ENCODE data around the gene TXLNB.
"Not testable (repeated sequence)": the region's sequence is repeated elsewhere in the genome, so short reads cannot be mapped to it uniquely, and the experiment has no call there.

The TXLNB gene

DNA sequence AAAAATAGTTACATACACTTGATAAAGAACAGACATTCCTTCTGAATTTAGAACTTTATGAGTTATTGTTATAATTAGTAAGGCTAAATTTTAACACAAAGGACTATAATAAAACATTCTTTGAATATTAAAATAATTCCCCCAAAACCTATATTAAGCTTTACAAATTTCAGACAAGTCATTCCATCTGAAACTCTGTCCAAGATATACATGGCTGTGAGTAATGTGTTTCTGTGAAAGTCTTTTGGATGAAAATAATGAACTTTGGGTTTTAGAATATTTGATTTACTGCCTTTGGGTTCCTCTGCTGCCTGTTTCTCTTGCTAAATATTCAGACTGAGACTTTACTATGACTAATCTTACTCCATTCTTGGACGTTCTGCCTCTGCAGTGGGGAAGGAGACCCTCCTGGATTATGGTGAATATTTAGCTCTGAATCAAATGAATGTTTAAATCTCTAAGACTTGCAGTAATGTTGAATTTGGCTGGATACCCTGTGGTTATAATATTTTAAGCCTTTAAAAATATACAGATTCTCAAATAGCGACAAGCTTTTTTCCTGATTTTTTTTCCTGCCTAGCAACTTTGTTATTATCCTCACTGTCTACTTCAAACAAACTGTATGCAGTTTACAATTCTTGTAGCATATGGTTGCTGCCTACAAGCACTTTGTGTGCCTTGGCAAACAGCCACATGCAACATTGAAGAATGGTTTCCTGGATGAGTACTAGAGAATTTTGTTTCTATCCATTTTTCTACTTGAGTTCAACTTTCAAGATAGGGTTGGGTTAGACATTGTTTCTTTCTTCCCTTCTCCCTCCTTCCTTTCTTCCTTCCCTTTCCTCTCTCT lies 51.4 kb downstream of the TXLNB start:
- no peak for DNase-seq (ENCODE audit: low read depth in 2 of 2, low spot score in 1 of 2)

DNA sequence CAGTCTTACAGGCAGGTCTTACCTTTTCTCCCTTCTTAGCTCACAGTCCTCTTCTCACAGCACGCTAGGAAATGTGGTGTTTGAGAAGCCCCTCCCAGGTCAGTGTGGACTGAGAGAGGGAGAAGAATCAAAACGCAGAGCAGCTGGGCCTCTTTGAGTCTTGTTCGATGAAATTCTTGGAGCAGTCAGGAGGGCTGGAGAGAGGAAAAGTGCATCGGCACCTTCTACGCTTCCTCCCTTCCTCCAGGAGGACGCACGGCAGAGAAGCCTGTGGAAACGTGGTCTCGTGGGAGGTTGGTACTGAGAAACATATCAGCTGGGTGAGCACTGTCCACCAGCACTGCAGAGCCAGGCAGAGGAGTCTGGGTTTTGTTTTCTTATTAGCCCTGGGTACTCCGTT lies 52.7 kb downstream of the TXLNB start:
- DNase-seq (ENCODE audit: low read depth in 2 of 2, low spot score in 1 of 2): no peak

DNA sequence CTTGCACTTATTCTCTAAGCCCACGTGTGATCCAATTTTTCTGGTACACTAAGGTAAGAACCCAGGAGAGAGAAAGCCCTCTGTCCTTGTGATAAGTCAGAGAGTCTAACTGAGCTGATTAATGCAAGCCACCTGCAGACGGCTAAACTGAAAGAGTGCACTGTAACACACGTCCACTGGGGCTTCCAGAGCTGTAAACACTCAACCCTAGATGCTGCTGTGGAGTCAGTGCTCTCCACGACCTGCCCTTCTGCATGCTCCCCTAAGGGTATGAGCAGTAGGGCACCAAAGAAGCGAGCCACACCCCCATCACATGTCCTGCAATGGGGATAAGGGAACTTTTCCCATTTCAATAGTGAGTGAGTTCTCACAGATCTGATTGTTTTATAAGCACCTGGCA lies 55.7 kb downstream of the TXLNB start:
- no peak for DNase-seq (ENCODE audit: low read depth in 2 of 2, low spot score in 1 of 2)

DNA sequence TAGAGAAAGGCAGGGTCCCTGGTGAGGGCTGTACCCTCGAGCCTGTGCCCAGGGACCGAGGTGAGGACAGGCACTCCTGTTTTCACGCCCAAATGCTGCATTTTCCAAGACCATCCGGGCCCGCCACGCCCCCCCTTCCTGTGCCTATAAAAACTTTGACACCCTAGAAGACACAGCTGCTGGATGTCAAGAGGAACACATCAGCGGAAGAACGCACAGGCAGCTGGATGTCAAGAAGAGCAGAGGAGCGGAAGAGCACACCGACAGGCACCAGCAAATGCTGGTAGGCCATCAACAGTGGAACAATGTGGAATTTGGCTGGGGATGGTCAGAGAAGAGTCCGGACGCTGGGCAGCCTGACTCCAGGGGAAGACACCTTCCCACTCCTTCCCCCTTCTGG lies 56.1 kb downstream of the TXLNB start:
- DNase-seq (ENCODE audit: low read depth in 2 of 2, low spot score in 1 of 2): no peak

DNA sequence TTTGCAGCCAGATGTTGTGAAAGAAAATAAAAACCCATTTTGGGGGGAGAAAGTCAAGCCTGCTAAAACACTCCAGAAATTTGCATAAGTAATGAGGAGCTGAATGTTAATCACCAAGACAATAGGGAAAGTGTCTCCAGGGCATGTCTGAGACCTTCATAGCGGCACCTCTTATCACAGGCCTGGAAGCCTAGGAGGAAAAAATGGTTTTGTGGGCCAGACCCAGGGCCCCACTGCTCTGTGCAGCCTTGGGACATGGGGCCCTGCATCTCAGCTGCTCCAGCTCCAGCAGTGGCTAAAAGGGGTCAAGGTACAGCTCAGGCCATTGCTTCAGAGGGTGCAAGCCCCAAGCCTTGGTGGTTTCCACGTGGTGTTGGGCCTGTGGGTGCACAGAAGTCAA lies 57.6 kb downstream of the TXLNB start:
- not testable (repeated sequence) for DNase-seq (ENCODE audit: low read depth in 2 of 2, low spot score in 1 of 2)

DNA sequence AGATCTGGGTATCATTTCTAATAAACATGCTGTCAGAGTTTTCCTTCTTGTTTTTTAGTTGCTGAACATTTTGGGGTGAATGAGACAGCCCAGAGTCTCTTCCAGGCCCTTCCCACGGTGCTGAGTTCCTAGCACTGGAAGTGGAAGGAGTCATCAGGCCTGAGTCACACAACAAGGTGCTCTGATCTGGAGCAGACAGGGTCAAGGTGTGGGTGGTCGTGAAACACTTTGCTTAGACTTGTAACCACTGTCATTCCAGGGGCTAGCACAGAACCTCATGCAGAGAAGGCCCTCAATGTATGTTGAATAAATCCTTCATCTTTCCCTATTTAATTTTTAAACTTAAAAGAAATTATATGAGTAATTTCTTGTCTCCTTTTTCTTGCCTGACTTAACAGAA lies 60.6 kb downstream of the TXLNB start:
- no peak for DNase-seq (ENCODE audit: low read depth in 2 of 2, low spot score in 1 of 2)

DNA sequence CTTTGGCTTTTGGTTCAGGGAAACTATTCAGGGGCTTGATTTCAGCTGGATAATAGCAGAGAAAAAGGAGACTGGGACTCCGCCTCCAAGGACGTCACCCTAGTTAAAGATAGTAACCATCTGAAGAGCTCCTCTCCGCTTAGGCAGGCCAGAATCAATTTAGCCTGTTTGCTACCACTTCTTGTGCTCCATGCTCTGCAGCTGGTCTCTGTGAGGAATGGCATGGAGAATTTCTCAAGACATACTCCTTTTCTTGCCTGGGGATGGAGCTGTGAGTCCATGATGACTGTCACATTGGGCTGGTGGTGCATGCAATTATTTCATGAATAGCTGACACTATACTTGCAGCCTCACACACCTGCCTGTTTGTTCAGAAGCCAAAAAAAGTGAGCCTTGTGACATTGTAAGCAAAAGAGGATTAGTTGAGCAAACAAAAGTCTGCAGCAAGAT lies 61.4 kb downstream of the TXLNB start:
- no peak for DNase-seq (ENCODE audit: low read depth in 2 of 2, low spot score in 1 of 2)

DNA sequence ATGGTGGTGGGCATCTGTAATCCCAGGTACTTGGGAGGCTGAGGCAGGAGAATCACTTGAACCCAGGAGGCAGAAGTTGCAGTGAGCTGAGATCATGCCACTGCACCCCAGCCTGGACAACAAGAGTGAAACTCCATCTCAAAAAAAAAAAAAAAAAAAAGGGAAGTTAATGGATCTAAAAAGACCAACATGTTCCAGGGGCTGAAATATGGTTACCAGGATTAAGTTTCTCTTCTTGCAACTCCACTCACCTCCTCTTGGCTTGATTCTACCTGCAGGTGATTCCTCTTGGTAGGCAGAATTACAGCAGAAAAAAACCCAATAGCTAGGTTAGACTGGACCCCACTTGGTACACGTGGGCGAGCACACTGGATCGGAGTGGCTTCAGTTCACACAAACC lies 63.4 kb downstream of the TXLNB start:
- not testable (repeated sequence) for DNase-seq (ENCODE audit: low read depth in 2 of 2, low spot score in 1 of 2)

DNA sequence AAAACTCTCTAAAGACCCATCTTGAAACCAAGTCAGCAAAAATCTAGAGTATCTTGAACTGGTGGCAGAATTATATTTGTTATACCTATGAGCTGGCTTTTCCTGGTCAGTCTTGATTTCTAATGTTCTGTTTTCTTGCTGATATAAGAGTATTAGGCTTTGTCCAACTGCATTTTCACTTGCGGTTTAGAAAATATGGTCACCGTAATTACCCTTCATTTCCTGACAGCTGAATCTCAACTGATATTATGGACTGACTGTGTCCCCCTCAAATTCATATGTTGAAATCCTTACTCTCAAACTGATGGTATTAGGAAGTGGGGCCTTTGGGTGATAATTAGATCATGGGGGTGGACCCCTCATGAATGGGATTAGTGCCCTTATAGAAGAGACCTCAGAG lies 72.1 kb downstream of the TXLNB start:
- DNase-seq (ENCODE audit: low read depth in 2 of 2, low spot score in 1 of 2): no peak

DNA sequence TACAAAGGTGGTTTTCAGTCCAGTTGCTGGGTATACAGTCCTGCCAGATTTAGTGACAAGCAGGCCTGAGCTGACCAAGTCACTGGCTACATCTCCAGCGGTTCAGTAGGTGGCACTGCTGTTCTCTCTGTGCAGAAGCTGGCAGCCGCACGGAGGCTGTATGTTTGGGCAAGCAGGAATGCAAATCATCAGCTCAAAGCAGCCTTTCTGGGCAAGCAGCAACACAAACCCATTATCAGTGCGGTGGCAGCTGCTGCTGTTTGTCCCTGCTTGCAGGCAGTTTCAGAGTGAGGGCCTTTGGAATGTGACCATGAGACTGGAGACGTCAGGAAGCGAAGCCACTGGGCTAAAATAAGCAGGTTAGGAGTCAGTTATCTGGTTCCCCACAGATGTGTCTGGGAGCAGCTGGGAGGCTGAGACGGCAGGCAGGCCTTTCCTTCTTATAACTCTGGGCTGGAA lies 72.5 kb downstream of the TXLNB start:
- DNase-seq (ENCODE audit: low read depth in 2 of 2, low spot score in 1 of 2): peak; percentile 40 to 49

DNA sequence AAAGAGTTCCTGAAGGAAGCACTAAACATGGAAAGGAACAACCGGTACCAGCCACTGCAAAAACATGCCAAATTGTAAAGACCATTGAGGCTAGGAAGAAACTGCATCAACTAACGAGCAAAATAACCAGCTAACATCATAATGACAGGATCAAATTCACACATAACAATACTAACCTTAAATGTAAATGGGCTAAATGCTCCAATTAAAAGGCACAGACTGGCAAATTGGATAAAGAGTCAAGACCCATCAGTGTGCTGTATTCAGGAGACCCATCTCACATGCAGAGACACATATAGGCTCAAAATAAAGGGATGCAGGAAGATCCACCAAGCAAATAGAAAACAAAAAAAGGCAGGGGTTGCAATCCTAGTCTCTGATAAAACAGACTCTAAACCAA lies 79.3 kb downstream of the TXLNB start:
- not testable (repeated sequence) for DNase-seq (ENCODE audit: low read depth in 2 of 2, low spot score in 1 of 2)

DNA sequence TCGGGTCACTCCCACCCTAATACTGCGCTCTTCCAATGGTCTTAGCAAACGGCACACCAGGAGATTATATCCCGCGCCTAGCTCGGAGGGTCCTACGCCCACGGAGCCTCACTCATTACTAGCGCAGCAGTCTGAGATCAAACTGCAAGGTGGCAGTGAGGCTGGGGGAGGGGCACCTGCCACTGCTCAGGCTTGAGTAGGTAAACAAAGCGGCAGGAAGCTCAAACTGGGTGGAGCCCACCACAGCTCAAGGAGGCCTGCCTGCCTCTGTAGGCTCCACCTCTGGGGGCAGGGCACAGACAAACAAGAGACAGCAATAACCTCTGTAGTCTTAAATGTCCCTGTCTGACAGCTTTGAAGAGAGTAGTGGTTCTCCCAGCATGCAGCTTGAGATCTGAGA lies 81.0 kb downstream of the TXLNB start:
- DNase-seq (ENCODE audit: low read depth in 2 of 2, low spot score in 1 of 2): not testable (repeated sequence)

DNA sequence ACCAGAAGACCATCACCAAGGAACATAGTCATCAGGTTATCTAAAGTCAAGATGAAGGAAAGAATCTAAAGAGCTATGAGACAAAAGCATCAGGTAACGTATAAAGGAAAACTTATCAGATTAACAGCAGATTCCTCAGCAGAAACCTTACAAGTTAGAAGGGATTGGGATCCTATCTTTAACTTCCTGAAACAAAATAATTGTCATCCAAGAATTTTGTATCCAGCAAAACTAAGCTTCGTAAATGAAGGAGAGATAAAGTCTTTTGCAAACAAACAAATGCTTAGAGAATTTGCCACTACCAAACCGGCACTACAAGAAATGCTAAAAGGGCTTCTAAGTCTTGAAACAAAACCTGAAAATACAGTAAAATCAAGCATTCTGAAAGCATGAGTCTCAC lies 86.0 kb downstream of the TXLNB start:
- no peak for DNase-seq (ENCODE audit: low read depth in 2 of 2, low spot score in 1 of 2)

DNA sequence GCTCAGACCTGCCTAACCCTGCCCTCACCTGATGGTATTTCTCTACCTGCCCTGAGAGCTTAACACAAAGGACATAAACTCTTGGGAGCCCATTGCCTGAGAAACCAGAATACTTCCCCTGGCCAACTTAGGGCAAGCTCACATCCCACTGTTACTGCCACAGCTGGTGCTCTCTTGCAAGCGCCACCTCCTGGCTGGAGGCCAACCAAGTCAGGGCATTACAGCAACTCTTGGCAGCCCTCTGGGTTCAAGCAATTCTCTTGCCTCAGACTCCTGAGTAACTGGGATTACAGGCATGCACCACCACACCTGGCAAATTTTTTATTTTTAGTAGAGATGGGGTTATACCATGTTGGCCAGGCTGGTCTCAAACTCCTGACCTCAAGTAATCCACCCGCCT lies 86.8 kb downstream of the TXLNB start:
- no peak for DNase-seq (ENCODE audit: low read depth in 2 of 2, low spot score in 1 of 2)

DNA sequence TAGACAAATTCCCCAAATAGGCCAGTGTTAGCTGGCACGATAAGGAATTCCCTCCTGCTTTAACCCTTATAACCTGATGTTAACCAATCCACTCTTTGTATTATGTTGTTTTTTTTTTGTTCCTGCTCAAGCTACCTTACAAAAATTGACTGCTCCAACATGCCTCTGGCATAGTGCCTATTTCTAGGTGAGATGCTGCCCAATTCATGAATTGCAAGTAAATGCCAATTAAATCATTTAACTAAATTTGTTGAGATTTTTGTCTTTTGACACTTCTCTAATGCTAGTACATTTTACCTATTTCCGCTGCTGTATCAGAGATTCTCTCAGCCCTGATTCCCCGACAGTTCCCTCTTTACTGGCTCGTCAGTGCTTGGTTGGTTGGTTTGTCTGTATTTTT lies 90.4 kb downstream of the TXLNB start:
- DNase-seq (ENCODE audit: low read depth in 2 of 2, low spot score in 1 of 2): no peak

DNA sequence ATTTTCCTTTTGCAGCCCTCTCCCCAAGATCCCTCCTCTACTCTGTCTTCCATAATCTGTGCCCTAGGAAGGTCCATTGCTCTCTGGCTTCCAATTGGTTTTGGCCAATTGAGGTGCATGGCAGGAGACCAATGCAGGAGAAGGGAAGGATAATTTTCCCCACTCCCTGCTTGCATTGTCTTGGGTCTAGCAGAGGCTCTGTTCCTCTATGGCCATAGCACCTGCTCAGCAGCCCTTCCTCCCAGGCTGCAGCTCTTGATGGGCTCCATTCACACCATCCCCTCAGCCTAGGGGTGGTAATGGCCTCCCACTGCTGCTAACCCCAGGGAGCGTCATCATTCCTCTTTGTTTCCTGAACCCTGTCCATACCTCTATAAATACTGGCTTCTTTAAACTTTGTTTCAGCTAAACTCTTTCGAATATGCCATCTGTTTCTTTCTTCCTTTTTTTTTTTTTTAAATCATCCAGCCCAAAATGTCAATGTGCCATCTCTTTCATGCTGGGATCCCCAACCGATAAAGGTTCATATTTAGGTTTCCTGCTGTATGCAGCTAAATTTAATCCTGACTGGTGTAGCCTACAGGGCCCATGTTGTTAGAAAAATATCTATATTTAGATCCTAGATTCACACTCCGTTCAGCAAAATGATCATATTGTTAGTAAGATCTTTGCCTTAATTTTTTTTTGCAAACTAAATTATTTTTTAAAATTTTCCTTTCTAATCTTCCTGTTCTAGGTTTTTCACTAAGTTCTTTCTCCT lies 93.1 kb downstream of the TXLNB start:
- DNase-seq (ENCODE audit: low read depth in 2 of 2, low spot score in 1 of 2): no peak

DNA sequence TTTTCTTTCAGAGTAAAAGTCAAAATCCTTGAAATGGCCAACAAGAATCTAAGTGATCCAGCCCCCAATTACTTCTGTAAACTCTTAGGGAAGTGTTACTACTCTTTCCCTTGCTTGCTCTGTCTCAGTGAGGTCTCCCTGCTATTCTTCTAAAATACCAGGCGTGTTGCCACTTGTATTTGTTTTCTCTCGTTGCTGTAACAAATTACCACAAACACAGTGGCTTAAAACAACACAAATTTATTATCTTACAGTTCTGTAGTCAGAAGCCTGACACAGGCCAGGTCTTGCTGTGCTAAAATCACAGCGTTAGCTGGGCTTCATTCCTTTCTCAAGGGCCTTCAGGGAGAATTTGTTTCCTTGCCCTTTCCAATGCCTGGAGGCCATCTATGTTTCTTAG lies 97.1 kb downstream of the TXLNB start:
- no peak for DNase-seq (ENCODE audit: low read depth in 2 of 2, low spot score in 1 of 2)

All from stimulated activated CD8-positive, alpha-beta memory T cell treated with anti-CD3 and anti-CD28 coated beads, Interleukin-4, amount 100 ng/mL, for 4 hours (primary cell).